Stimulated activated CD4-positive, alpha-beta T cell treated with anti-CD3 and anti-CD28 coated beads, Interleukin-15, amount 100 ng/mL, for 24 hours (primary cell): ENCODE results near the gene CNNM3.
A peak's percentile ranks its signal among the peaks of the same experiment; 100 is the strongest.

Experiments used
- DNase-seq: peaks from one replicate; pipeline ENCODE4 v3.0.0-alpha.2; 2020

CNNM3 gene

GRCh38 chr2:96819876-96820511 is 3.9 kb downstream of the CNNM3 start:
- DNase-seq = no peak

DNA sequence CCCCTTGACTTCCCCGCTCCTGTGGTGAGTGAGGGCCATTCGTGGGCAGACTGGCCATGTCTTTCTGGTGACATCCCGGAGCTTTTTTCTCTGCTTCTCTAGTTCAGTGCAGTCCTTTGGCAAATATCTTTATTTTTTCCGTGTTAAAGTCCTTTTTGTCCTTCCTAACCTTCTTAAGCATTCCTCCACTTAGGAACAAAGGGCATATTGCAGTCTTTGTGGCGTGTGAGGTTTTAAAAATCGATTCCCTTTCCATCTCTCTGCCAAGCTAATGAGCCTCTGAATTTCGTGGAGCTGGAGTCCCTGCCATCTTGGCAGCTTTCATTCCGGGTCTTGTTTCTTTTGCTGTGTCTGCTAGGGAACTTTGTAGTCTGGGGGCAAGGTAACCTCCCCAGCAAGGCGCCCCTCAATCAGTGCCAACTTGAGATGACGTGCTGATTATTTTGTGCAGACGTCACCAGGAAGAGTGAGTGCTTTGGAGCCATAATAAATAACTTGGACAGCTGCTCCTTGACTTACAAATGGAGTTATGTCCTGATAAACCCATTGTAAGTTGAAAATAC is 5.1 kb downstream of the CNNM3 start:
- no peak for DNase-seq

GRCh38 chr2:96822786-96823185 is 6.7 kb downstream of the CNNM3 start:
- DNase-seq = no peak

DNA sequence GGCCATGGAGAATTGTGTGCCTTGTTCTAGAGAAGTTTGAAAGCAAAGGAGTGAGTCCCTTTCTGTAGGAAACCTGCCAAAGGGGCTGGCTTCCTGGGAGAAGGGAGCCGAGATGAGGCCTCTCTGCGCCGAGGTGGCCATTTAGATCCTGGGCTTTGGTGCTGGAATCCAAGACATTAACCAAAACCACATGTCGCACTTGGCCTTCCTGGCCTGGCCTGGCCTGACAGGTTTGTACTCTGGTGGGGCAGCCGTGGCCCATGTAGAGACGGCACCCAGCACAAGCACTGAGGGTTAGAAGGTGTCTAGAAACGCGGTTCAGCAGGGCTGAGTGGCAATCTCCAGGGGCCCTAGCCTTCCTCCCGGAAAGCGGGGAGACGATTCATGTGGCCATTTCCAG is 7.1 kb downstream of the CNNM3 start:
- no peak for DNase-seq

DNA sequence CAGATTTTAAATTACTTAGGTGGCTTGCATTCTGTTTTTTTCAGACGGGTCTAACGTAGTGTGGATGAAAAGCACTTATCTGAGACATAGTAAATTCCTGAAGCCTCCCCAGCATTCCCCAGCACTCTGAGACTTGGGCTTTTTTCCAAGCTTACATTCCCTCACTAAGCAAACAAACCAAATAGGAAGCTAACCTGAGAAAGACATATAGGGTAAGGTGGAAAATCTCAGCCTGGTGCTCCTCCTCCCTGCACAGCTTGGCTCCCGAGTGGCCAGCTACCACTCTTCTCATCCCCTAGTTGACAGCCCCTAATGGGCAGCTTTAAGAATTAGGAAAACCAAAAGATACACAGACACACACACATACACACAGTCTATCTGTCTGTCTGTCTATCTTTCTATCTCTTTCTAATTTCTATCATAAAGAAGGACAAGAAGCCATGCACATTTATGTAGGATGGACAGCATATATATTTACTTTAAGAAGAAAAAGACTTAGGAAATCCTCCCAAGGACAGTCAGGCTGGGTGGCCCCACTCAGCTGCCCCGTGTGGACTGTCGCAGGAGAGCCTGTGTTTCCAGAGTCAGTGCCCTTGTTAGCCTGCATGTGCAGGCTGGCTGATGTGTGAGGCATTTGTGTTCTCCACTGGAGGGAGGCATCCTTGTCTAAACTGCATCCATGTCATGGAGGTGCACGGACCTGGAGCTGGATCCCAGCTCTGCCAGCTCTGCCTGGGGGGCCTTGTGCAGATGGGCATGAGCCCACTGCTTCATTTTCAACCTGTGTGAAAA is 8.2 kb downstream of the CNNM3 start:
- no peak for DNase-seq

GRCh38 chr2:96825057-96825456 is 9.0 kb downstream of the CNNM3 start:
- no peak for DNase-seq

- no peak for DNase-seq
Measured at GRCh38 chr2:96826546-96827278, 10.6 kb downstream of the CNNM3 start.

- DNase-seq = no peak
Measured at GRCh38 chr2:96828436-96828835, 12.4 kb downstream of the CNNM3 start.

- DNase-seq = no peak
Measured at GRCh38 chr2:96828874-96829273, 12.8 kb downstream of the CNNM3 start.

DNA sequence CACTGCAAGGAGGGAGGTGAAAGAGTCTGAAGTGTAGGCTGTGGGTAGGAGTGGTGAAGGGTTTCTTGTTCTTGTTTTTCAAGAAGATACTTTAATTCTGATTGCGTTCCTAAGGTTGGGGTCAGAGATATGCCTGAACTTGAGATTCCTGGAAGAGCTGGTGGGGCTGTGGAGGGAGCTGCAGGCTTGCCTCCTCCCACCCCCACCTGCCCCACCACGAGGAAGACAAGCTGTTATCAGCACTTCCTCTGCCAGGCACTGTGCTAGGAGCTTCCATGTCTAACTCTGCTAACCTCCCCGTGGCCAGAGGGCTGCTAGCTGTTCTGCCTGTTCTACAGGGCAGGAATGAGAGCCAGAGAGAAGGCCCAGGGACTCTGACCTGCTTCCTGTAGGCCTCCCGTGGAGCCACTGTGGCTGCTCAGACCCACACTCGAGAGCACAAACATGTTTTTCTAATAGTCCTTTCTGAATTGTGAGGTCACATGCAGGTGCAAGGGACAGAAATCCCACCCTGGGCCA is 14.0 kb downstream of the CNNM3 start:
- no peak for DNase-seq

DNA sequence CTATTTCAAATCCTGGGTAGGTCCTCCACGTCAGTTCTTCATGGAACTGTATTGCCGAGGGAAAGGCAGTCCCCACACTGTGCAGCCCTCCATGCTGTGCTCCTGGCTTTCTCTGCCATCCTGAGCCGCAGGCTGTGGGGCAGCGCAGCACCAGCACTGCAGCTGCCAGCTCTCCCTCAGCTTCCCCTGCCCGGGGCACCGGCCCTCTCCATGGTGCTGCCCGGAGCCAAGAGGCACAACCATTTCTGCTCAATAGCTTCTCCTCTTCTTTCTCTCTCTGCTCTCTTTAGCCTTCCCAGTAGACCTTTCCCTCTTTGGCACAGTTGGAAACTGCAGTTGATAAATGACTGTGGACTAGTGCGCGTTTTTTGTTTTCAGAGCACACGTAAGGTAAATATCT is 15.6 kb downstream of the CNNM3 start:
- DNase-seq = no peak

GRCh38 chr2:96832408-96832753 is 16.3 kb downstream of the CNNM3 start:
- DNase-seq = no peak

- no peak for DNase-seq
Measured at GRCh38 chr2:96832754-96833507, 16.9 kb downstream of the CNNM3 start.

- DNase-seq = no peak
Measured at GRCh38 chr2:96835830-96836229, 19.8 kb downstream of the CNNM3 start.

DNA sequence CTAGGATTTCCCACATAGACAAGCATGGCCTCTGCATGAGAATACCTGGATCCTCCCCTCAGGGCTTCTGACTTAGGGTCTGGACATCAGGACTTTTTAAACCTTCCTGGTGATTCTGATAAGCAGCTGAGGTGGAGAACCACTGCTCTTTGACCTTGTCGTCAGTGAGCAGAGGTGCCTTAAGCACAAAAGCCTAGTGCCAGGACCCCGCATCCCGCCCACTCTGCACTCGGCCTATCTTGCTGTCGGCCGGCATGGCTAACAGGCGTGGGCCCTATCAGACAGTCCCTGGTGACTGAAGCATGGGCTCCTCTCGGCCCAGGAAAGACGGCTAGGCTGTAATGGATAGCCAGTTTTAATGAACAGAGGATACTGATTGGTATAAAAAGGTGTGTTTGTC is 21.5 kb downstream of the CNNM3 start:
- DNase-seq = no peak

- DNase-seq = no peak
Measured at GRCh38 chr2:96838345-96839292, 22.6 kb downstream of the CNNM3 start.

GRCh38 chr2:96839293-96839874 is 23.3 kb downstream of the CNNM3 start:
- DNase-seq = peak; percentile 92

GRCh38 chr2:96839875-96840850 is 24.1 kb downstream of the CNNM3 start:
- no peak for DNase-seq

DNA sequence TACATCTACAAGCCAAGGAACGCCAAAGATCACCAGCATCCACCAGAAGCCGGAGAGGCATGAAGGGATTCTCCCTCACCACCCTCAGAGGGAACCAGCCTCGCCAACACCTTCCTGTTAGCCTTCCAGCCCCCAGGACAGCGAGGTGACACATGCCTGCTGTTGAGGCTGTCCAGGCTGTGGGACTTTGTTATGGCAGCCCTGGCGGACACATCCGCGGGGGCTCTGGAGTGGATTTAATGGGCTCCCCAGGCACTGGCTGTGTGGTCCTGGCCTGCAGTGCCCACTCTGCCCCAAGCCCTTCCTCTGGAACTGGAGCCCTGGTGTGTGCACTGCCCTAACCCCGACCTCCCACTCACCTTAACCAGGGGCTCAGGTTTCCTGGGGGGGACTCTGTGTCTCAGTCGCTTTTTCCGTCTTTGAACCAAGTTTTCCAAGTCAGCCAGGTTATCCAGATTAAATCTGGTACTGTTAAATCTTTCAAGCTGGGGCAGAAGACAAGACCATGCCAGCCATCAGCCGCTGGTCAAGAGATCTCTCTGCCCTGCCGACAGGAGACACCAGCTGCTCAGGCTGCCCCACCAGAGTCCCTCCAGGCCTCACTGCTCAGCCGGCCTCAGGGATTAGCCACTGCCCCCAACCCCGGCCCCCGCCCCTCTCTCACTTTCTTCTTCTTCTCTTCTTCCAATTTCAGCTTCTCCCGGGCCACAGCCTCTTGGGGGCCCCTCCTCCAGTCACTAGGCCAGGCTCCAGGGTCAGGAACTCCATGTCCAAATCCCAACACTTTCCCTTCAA is 25.8 kb downstream of the CNNM3 start:
- no peak for DNase-seq
